HG03432 (cell line): ENCODE results near the gene C1orf21.

Source experiments
- ATAC-seq: cut with Tn5 transposase; IDR thresholded peaks from one replicate; pipeline ENCODE4 v1.9.1; 2021; ENCODE audit warnings: mild to moderate bottlenecking, moderate library complexity; ENCODE audit not compliant: unreplicated experiment

Gene C1orf21

GRCh38 chr1:184545601-184546000, 158.8 kb downstream of the C1orf21 start:
- no peak for ATAC-seq

GRCh38 chr1:184552446-184552845, 165.6 kb downstream of the C1orf21 start:
- ATAC-seq = no peak

GRCh38 chr1:184553845-184554244, 167.0 kb downstream of the C1orf21 start:
- no peak for ATAC-seq

- ATAC-seq = no peak
These were observed 169.1 kb downstream of the C1orf21 start for GRCh38 chr1:184555665-184556641.

- ATAC-seq = no peak
These were observed 169.8 kb downstream of the C1orf21 start for GRCh38 chr1:184556665-184557064.

DNA sequence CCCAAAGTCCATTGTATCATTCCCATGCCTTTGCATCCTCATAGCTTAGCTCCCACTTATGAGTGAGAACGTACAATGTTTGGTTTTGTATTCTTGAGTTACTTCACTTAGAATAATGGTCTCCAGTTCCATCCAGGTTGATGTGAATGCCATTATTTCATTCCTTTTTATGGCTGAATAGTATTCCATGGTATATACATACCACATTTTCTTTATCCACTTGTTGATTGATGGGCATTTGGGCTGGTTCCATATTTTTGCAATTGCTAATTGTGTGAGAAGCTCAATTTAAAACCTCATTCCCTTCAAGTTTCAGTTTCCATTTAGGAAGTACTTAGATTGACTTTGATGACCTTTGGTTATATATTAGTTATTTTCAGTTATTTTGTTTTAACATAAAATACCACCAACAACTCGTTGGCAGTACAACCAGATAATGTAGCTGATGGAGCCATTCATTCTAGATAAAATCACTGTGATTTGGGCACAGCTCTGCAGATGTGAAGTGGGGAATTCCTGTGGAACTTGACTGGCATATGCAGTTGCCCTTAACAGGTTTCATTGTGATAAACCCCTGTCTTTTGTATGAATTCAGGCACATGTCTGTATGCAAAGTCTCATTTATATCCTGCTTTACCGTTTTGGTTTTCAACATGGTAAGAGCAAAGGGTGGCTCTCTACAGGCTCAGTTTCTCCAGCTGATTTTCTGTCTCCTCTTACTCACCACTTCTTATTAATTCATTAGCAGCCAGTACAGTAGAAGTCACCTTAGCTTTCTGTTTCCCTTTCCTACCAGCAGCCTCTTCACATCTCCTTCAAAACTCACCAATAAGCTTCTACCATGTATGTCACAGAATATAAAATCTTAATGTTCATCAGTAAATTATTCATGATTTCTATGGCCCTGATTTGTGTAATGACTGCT, 170.9 kb downstream of the C1orf21 start:
- no peak for ATAC-seq

GRCh38 chr1:184558691-184559090, 171.9 kb downstream of the C1orf21 start:
- no peak for ATAC-seq

DNA sequence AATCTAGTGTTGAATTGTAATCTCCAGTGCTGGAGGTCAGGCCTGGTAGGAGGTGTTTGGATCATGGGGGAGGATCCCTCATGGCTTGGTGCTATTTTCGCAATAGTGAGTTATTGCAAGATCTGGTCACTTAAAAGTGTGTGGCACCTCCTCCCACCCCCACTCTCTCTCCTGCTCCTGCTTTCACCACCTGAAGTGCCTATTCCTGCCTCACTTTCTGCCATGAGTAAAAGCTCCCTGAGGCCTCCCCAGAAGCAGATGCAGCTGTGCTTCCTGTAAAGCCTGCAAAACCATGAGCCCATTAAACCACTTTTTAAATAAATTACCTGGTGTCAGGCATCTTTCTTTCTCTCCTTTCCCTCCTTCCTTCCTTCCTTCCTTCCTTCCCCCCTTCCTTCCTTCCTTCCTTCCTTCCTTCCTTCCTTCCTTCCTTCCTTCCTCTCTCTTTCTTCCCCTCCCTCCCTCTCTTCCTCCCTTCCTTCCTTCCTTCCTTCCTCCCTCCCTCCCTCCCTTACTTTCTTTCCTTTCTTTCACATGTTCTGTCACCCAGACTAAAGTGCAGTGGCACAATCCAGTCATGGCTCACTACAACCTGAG, 172.4 kb downstream of the C1orf21 start:
- no peak for ATAC-seq

GRCh38 chr1:184562806-184563205, 176.0 kb downstream of the C1orf21 start:
- ATAC-seq = no peak

DNA sequence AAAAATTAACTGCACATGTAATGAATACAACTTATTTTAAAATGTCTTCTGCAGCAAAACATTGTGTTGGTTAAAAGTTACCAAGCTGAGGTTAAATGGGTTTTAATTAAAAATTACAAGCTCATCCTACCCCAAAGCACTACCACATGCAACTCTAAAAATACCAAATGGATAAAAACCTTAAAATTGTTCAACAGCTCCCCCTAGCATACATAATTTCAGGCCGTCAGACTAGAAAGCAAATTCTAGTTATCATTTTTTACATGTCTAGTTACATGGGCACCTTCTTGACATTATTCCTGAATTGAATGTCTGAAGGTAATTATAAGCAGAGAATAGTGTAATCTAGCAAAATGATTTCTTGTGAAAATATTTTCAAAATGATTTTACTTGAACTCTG, 176.5 kb downstream of the C1orf21 start:
- ATAC-seq = no peak

DNA sequence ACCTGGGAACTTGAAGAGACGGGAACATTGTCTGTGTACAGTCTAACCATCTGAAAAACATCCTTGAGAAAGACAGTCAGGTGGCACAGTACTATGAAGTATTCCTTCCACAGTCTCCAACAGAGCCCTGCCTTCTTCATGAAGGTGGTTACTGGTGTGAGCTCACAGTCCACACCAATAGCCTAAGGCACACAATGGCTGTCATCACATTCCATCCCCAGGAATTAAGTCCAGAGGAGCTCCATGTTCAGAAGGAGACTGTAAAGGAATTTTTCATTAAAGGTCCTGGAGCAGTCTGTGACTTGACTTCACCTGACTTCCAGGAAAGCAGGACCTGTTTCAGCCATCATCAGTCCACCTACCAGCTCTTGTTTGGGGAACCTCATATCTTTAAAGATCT, 180.2 kb downstream of the C1orf21 start:
- ATAC-seq = no peak

- ATAC-seq = no peak
These were observed 180.8 kb downstream of the C1orf21 start for GRCh38 chr1:184567637-184568036.

DNA sequence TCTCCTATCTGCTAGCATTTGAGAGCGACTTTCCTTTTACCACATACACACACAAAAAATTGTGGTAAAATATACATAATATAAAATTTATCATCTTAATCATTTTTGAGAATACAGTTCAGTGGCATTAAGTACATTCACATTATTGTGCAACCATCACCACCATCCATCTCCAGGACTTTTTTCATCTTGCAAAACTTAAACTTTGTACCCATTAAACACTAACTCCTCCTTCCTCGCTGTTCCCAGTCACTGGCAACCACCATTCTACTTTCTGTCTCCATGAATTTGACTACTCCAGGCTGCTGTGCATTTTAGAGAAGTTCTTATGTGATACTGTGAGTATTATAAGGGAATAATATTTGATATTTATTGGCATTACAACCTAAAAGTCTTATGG, 181.3 kb downstream of the C1orf21 start:
- ATAC-seq = no peak

GRCh38 chr1:184569106-184569505, 182.3 kb downstream of the C1orf21 start:
- no peak for ATAC-seq

DNA sequence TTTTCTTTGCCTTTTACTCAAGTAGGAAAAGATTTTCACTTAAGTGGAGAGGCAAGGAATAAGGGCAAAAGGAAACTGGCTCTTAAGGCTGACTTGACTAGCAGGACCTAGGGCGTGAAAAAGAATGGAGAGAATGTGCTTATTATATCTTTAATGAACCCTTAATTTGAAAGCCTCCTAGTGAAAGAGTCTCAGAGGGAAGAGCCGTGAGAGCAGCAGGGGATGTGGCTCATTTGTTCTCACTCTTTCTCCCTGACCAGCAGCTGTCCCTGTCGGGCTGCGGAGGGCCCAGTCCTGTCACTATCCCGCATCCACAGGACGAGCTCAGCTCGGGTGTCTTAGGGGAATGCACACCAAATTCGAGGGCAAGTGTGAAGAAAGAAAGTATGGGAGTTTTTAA, 187.8 kb downstream of the C1orf21 start:
- no peak for ATAC-seq

- no peak for ATAC-seq
These were observed 190.0 kb downstream of the C1orf21 start for GRCh38 chr1:184576822-184577221.

DNA sequence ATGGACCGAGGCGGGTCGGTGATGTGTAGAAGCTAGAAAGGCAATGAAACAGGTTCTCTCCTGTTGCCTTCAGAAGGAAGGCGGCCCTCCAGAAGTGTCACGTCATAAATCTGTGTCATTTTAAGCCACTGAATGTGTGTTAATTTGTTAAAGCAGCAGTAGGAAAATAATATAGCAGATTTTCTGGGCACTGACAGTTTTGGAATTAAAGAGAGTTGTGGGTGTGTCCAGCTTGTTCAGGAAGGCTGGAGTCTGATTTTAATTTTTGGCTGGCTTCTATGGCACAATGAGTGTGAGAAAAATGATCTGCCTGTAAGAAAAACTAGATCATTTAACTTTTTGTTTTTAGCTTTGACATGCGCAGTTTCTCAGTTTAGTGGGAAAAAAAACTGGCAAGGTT, 190.5 kb downstream of the C1orf21 start:
- ATAC-seq = no peak

- no peak for ATAC-seq
These were observed 195.6 kb downstream of the C1orf21 start for GRCh38 chr1:184582411-184582810.

DNA sequence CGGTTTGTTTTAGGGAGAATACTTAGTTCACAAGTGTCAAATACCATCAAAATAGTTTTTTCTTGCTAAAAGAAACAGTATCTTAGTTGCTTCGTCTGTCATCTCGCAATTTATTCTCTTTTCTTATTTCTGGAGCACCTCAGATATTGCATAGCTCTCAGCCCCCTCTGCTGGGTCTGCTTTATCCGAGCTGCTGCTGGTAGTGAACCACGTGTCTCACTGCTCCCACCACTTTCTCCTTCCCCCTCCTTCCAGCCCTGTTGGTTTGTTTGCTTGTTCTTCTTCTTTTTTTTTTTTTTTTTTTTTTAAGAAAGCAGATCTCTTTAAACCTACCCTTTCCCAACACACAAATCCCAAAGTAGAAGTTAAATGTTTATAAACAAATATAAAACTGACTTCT, 197.0 kb downstream of the C1orf21 start:
- ATAC-seq = no peak

DNA sequence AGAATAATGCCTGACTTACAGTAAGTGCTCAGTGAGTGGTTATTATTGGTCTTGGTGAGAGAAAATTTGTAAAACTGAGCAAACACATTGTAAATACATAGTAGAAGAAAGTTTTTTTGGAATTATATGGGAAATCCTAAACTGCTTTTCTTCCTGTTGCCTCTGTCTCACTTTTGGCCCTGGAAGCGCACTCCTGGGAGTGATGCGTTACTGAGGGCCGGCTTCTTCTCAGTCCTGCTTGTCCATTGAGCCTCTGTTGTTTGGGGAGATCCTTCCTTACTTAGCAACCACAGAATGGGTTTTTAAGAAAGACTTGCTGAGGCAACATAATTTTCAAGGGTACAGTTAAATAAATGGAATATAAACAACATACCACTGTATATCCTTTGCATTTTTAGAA, 201.9 kb downstream of the C1orf21 start:
- ATAC-seq = no peak

- no peak for ATAC-seq
These were observed 203.4 kb downstream of the C1orf21 start for GRCh38 chr1:184590163-184590750.
